Measurements from ENCODE around the gene ATN1. TPM values are rescaled to one million over a fixed set of nuclear protein-coding genes. Genes with fewer than 3 reads are reported as not detected.
"Not testable (repeated sequence)": the region's sequence is repeated elsewhere in the genome, so short reads cannot be mapped to it uniquely, and the experiment has no call there.

The ATN1 gene
- total and polyA plus RNA-seq, 3 donors from 2014 or later, result 40.5 to 73.2 (median 63.4) TPM

GRCh38 chr12:6891646-6892001 is 36.1 kb upstream of the ATN1 start:
- no peaks in the 10 kb centered on the region for H3K27me3 ChIP-seq
- peak overlapping the region; percentile 93 to 95 for H3K27ac ChIP-seq
- H3K4me1 ChIP-seq, result no peaks in the 10 kb centered on the region
- H3K36me3 ChIP-seq (ENCODE audit: low read depth, missing control alignments), result no peaks in the 10 kb centered on the region
- peak overlapping the region; percentile 39 to 70 for H3K4me3 ChIP-seq
- intact Hi-C loops (cut with DNase I; ENCODE audit: low total_unique reads), result no loop called here
- 48 to 55% methylated on average over 5 of the region's 5 CpGs for WGBS, 2 donors
- no peak for TF ChIP-seq POLR2A (IDR thresholded peaks at IDR 0.05)
- TF ChIP-seq CTCF (IDR thresholded peaks at IDR 0.05), result no peak
- no peak for DNase-seq
- H3K9me3 ChIP-seq, result no peaks in the 10 kb centered on the region

DNA sequence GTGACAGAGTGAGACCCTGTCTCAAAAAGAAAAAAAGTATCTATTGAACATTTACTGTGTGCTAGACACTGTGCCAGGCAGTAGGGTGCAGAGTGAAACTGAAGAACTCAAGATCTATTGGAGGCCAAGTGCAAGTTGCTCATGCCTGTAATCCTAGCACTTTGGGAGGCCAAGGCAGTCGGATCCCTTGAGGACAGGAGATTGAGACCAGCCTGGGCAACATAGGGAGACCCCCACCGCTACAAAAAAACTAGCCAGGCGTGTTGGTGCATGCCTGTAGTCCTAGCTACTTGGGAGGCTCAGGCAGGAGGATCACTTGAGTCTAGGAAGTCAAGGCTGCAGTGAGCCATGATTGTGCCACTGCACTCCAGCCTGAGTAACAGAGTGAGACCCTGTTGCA is 35.1 kb upstream of the ATN1 start:
- H3K27me3 ChIP-seq; intact Hi-C loops (cut with DNase I; ENCODE audit: low total_unique reads); H3K4me1 ChIP-seq; H3K4me3 ChIP-seq; H3K27ac ChIP-seq; DNase-seq; H3K36me3 ChIP-seq (ENCODE audit: low read depth, missing control alignments); H3K9me3 ChIP-seq: not testable (repeated sequence)
- WGBS, 2 donors, result 65 to 83% methylated on average over 2 to 3 of the region's 3 CpGs

DNA sequence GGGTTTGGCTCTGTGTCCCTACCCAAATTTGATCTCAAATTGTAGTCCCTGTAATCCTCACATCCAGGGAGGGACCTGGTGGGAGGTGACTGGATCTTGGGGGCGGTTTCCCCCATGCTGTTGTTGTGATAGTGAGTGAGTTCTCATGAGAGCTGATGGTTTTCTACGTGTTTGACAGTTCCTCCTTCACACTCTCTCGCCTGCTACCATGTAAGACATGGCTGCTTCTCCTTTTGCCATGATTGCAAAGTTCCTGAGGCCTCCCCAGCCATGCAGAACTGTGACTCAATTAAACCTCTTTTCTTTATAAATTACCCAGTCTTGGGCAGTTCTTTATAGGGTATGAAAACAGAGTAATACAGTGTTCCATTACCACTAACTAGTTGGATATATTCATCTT is 33.4 kb upstream of the ATN1 start:
- H3K9me3 ChIP-seq, result no peaks in the 10 kb centered on the region
- TF ChIP-seq CTCF (IDR thresholded peaks at IDR 0.05) (no peak), POLR2A (IDR thresholded peaks at IDR 0.05) (no peak)
- H3K4me1 ChIP-seq, result no peaks in the 10 kb centered on the region
- H3K27me3 ChIP-seq, result no peaks in the 10 kb centered on the region
- H3K27ac ChIP-seq, result no peak overlapping the region
- 85 to 91% methylated on average over 3 of the region's 3 CpGs for WGBS, 2 donors
- DNase-seq, result no peak
- H3K36me3 ChIP-seq (ENCODE audit: low read depth, missing control alignments), result no peaks in the 10 kb centered on the region
- intact Hi-C loops (cut with DNase I; ENCODE audit: low total_unique reads), result no loop called here
- H3K4me3 ChIP-seq, result no peak overlapping the region

DNA sequence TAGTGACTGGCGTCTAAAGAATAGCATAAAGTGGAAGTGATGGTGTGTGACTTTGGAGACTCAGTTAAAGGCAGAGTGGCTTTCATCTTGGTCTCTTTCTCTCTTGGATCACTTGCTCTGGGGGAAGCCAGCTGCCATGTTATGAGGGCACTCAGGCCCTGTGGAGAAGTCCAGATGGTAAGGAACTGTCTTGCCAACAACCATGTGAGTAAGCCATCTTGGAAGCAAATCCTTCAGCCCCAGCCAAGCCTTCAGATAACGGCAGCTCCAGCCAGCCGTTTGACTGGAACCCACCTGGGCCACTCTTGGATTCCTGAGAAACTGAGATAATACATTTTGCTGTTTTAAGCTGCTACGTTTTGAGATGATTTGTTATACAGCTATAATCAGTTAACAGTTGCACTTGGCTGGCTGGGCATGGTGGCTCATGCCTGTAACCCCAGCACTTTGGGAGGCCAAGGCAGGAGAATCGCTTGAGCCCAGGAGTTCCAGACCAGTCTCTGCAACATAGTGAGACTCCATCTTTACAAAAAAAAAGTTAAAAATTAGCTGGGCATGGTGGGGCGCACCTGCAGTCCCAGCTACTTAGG is 30.8 kb upstream of the ATN1 start:
- Histone ChIP-seq H3K36me3 (ENCODE audit: low read depth, missing control alignments) (no peaks in the 10 kb centered on the region), H3K4me3 (no peak overlapping the region), H3K27me3 (no peaks in the 10 kb centered on the region), H3K9me3 (no peaks in the 10 kb centered on the region), H3K27ac (no peak overlapping the region), H3K4me1 (no peaks in the 10 kb centered on the region)
- intact Hi-C loops (cut with DNase I; ENCODE audit: low total_unique reads), result no loop called here
- WGBS, 2 donors, result 74 to 85% methylated on average over 5 to 6 of the region's 6 CpGs
- TF ChIP-seq CTCF (IDR thresholded peaks at IDR 0.05), result no peak
- TF ChIP-seq POLR2A (IDR thresholded peaks at IDR 0.05), result no peak
- no peak for DNase-seq

DNA sequence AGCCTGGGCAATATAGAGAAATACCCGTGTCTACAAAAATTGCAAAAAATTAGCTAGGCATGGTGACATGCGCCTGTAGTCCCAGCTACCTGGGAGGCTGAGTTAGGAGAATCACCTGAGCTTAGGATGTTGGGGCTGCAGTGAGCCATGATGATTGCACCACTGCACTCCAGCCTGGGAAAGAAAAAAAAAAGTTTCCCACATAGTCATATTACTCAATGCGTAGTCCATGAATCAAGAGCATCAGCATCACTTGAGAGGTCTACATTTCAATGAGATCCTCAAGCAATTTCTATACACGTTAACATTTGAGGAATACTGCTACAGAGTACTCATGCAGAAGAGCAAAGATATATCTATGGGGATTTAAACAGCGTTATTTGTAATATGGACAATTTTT is 28.3 kb upstream of the ATN1 start:
- H3K4me3 ChIP-seq, result no peak overlapping the region
- 71 to 77% methylated on average over 5 of the region's 5 CpGs for WGBS, 2 donors

More for the DNA sequence above, 28.3 kb upstream of the ATN1 start:
- DNase-seq, result no peak
- H3K4me1 ChIP-seq, result peaks cover 6% of the 10 kb centered on the region
- H3K27me3 ChIP-seq, result no peaks in the 10 kb centered on the region
- TF ChIP-seq POLR2A (IDR thresholded peaks at IDR 0.05), result no peak
- TF ChIP-seq CTCF (IDR thresholded peaks at IDR 0.05), result no peak
- no peak overlapping the region for H3K27ac ChIP-seq
- no peaks in the 10 kb centered on the region for H3K9me3 ChIP-seq
- no peaks in the 10 kb centered on the region for H3K36me3 ChIP-seq (ENCODE audit: low read depth, missing control alignments)
- intact Hi-C loops (cut with DNase I; ENCODE audit: low total_unique reads), result no loop called here
